Hepatocyte (in vitro differentiated cells): Measurements from ENCODE around the gene CATSPERD.

ENCODE experiments used
- EZH2 ChIP-seq: fragments of 200-600 bp; sonication (generic); IDR thresholded peaks from 2 replicates; pipeline ENCODE4 v1.6.1; 2016; ENCODE audit warnings: antibody characterized with exemption, mild to moderate bottlenecking, borderline replicate concordance
- EZH2phosphoT487 ChIP-seq: fragments of 200-600 bp; sonication (generic); IDR thresholded peaks from one replicate; pipeline ENCODE4 v1.6.1; 2018; ENCODE audit warnings: antibody characterized with exemption, mild to moderate bottlenecking, low read depth, moderate library complexity; ENCODE audit not compliant: unreplicated experiment, severe bottlenecking
- TF ChIP-seq, protein P1 (sequence below): fragments of 200-600 bp; sonication (generic); IDR thresholded peaks from 2 replicates; pipeline ENCODE4 v1.5.1; 2016; ENCODE audit warnings: antibody characterized with exemption, mild to moderate bottlenecking; ENCODE audit not compliant: poor library complexity

DNA sequence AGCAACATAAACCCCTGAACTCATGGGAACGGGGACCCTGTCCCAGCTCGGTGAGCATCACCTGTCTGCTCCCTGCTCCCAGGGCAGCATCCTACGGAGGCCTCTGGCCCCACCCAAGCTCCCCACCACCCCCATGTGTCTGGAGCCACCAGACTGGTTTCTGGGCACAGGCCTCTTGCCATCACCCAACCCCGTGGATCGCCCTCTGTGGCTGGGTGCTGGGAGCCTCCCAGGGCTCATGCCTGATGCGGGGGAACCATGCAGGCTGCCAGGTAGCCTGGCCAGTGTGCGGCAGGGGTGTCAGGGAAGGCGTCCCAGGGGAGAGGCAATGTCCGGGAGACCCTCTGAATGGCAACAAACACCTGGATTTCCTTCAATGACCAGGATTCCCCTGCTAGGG, 42.9 kb upstream of the CATSPERD start:
- TF ChIP-seq, protein P1, sequence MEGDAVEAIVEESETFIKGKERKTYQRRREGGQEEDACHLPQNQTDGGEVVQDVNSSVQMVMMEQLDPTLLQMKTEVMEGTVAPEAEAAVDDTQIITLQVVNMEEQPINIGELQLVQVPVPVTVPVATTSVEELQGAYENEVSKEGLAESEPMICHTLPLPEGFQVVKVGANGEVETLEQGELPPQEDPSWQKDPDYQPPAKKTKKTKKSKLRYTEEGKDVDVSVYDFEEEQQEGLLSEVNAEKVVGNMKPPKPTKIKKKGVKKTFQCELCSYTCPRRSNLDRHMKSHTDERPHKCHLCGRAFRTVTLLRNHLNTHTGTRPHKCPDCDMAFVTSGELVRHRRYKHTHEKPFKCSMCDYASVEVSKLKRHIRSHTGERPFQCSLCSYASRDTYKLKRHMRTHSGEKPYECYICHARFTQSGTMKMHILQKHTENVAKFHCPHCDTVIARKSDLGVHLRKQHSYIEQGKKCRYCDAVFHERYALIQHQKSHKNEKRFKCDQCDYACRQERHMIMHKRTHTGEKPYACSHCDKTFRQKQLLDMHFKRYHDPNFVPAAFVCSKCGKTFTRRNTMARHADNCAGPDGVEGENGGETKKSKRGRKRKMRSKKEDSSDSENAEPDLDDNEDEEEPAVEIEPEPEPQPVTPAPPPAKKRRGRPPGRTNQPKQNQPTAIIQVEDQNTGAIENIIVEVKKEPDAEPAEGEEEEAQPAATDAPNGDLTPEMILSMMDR, result no peak
- TF ChIP-seq EZH2 (no peak), EZH2phosphoT487 (no peak)
